HUES48 (cell line): ENCODE data around the gene ATP2B1.
"Not testable (repeated sequence)": the region's sequence is repeated elsewhere in the genome, so short reads cannot be mapped to it uniquely, and the experiment has no call there.

Source experiments
- H3K27ac ChIP-seq: one replicate; pipeline ENCODE4 v1.7.0; 2013; ENCODE audit warnings: low read depth, low read length, inconsistent platforms
- H3K27me3 ChIP-seq: 2 replicates; pipeline ENCODE4 v1.6.1; 2013; ENCODE audit warnings: mild to moderate bottlenecking, low read length; ENCODE audit not compliant: control insufficient read depth, insufficient read depth
- H3K36me3 ChIP-seq: 2 replicates; pipeline ENCODE4 v1.6.1; 2013; ENCODE audit warnings: low read length; ENCODE audit not compliant: control insufficient read depth, insufficient read depth
- H3K4me1 ChIP-seq: 2 replicates; pipeline ENCODE4 v1.6.1; 2013; ENCODE audit warnings: mild to moderate bottlenecking, low read length; ENCODE audit not compliant: control insufficient read depth, insufficient read depth
- H3K4me3 ChIP-seq: 2 replicates; pipeline ENCODE4 v1.5.1; 2013; ENCODE audit warnings: mild to moderate bottlenecking, low read depth, low read length
- H3K9ac ChIP-seq: 2 replicates; pipeline ENCODE4 v1.6.1; 2013; ENCODE audit warnings: mild to moderate bottlenecking, low read depth, low read length, moderate library complexity
- H3K9me3 ChIP-seq: 2 replicates; pipeline ENCODE4 v1.6.1; 2013; ENCODE audit warnings: low read length; ENCODE audit not compliant: control insufficient read depth, insufficient read depth

The ATP2B1 gene

DNA sequence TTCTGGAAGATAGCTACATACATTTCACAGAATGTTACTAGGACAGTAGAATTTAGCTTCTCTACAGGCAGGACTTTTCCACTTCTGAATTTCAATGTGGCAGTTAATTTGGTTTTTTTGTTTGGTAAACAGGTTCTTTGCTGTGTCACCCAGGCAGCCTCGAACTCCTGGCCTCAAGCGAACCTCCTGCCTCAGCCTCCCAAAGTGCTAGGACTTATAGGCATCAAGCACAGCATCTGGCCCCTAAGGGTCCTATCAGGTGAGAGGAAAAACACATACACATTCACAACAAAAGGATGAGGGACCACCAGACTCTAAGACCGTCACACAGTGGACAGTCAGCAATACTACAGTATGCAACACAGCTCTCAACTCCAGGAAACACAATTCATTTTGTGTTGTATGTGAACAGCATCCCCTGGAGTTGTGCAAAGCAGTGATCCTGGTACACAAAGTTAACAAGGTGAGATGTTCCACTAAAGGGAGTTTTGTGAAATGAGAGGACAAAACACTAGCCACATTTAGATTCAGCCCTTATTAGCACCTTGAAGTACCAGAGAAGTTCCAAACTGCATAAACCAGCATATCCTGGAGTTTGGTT lies 6.9 kb downstream of the ATP2B1 start:
- no peaks in the 10 kb centered on the region for H3K36me3 ChIP-seq
- no peak overlapping the region for H3K27ac ChIP-seq
- H3K27me3 ChIP-seq: peaks cover 18% of the 10 kb centered on the region
- no peaks in the 10 kb centered on the region for H3K9me3 ChIP-seq
- H3K9ac ChIP-seq: no peak overlapping the region
- peaks cover 3% of the 10 kb centered on the region for H3K4me1 ChIP-seq
- H3K4me3 ChIP-seq: no peak overlapping the region

DNA sequence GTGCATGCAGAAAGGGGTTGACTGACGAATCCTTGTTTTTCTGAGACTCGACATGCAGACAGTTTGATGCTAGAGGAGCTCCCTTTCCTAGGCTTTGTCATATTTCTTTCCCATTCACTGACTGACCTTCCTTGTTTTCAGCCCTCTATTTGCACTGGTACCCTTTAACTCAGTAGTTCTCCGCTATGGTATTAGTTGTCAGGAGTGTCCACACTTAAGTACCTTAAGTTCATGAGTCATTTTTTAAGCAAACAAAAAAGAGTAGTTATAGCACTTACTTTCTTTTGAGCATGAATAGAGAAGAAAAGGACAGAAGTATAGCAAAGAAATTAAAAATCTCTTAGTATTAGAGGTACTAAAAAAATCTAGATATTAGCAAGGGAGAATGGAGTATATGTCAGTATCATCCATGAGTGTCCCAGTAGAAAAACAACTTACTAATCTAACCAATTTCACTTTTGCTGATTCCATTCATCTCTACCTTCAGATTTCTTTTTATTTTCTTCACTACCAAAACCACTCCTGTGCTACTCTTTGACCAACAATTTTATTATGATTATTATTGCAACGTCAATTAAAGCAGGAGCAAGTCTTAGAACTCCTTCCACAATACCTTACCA lies 8.3 kb downstream of the ATP2B1 start:
- H3K9me3 ChIP-seq: no peaks in the 10 kb centered on the region
- H3K4me3 ChIP-seq: no peak overlapping the region
- no peak overlapping the region for H3K27ac ChIP-seq
- H3K27me3 ChIP-seq: peaks cover 4% of the 10 kb centered on the region
- no peaks in the 10 kb centered on the region for H3K36me3 ChIP-seq
- no peak overlapping the region for H3K9ac ChIP-seq
- no peaks in the 10 kb centered on the region for H3K4me1 ChIP-seq

GRCh38 chr12:89698607-89699006 lies 10.0 kb downstream of the ATP2B1 start:
- Histone ChIP-seq H3K27ac (no peak overlapping the region), H3K9me3 (no peaks in the 10 kb centered on the region), H3K9ac (no peak overlapping the region), H3K4me3 (no peak overlapping the region), H3K36me3 (no peaks in the 10 kb centered on the region), H3K4me1 (peaks cover 3% of the 10 kb centered on the region; the same call in 1 of the 2 replicates), H3K27me3 (no peaks in the 10 kb centered on the region)

DNA sequence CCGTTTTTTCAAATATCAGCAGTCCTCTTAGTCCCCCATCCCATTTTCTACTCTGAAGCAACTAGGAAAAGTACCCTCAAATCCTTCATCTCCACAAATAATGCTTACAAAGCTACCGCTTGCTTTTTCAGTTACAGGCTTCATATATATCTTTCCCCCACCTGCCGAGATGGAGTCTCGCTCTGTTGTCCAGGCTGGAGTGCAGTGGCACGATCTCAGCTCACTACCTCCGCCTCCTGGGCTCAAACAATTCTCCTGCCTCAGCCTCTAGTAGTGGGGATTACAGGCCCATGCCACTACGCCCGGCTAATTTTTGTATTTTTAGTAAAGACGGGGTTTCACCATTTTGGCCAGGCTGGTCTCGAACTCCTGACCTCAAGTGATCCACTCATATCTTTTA lies 10.9 kb downstream of the ATP2B1 start:
- not testable (repeated sequence) for H3K9me3 ChIP-seq, H3K36me3 ChIP-seq, H3K4me3 ChIP-seq, H3K27ac ChIP-seq, H3K4me1 ChIP-seq, H3K9ac ChIP-seq, H3K27me3 ChIP-seq

- H3K9ac ChIP-seq: no peak overlapping the region
- no peaks in the 10 kb centered on the region for H3K9me3 ChIP-seq
- no peaks in the 10 kb centered on the region for H3K27me3 ChIP-seq
- no peaks in the 10 kb centered on the region for H3K36me3 ChIP-seq
- H3K4me3 ChIP-seq: no peak overlapping the region
- peaks cover 3% of the 10 kb centered on the region; the same call in 1 of the 2 replicates for H3K4me1 ChIP-seq
- no peak overlapping the region for H3K27ac ChIP-seq
Observed at GRCh38 chr12:89697296-89697695, 11.3 kb downstream of the ATP2B1 start.

DNA sequence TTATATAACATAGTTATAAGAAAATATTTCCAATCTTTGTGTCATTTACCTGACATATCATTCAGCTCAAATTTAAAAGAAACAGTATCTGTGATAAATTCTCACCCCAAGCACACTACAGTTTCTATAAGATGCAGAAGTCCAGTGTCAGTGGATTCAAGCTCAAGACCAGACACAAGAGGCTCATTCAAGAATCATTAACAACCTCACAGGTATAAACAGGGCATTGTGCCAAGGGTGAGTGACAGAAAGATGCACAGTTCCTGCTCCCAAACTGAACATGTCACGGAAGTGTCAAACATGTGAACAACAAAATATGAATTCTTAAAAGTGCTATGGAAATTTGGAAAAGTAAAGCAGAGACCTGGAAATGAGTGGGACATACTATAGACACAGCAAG lies 12.8 kb downstream of the ATP2B1 start:
- Histone ChIP-seq H3K27me3 (no peaks in the 10 kb centered on the region), H3K4me3 (no peak overlapping the region), H3K9ac (no peak overlapping the region), H3K9me3 (no peaks in the 10 kb centered on the region), H3K4me1 (peaks cover 3% of the 10 kb centered on the region; the same call in 1 of the 2 replicates), H3K27ac (no peak overlapping the region), H3K36me3 (no peaks in the 10 kb centered on the region)

DNA sequence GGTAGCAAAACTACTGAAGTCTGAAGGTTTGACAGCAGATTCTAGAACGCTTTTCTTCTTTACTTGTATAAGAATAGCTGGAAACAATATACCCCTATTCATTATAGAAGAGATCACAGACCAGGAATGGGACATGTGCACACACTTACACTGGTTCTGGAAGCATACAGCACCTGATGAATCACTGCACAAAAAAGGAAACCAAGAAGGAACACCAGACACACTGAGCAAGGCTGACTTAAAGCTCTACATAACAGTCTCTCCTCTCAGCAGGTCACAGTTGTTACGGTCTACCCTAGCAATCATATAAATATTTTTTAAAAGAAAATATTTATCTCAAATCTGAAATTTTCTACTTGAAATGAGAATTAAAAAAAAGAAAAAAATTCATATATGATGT lies 13.5 kb downstream of the ATP2B1 start:
- H3K9ac ChIP-seq: no peak overlapping the region
- no peaks in the 10 kb centered on the region for H3K36me3 ChIP-seq
- no peak overlapping the region for H3K4me3 ChIP-seq
- peaks cover 3% of the 10 kb centered on the region; the same call in 1 of the 2 replicates for H3K4me1 ChIP-seq
- H3K27me3 ChIP-seq: no peaks in the 10 kb centered on the region
- no peak overlapping the region for H3K27ac ChIP-seq
- H3K9me3 ChIP-seq: no peaks in the 10 kb centered on the region

DNA sequence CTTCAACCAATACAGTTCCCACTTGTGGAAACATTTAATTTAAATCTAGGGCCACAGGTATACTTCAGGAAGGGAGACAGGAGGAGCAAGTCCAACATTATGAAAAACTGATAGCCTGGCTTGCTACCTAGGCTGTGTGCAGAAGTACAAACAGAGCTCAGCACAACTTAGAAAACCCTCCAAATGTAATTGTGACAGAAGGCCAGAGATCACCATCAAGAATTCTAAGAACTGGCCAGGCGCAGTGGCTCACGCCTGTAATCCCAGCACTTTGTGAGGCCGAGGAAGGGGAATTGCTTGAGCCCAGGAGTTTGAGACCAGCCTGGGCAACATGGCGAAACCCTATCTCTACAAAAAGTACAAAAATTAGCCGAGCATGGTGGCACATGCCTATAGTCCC lies 14.1 kb downstream of the ATP2B1 start:
- Histone ChIP-seq H3K36me3 (no peaks in the 10 kb centered on the region), H3K9ac (no peak overlapping the region), H3K27ac (no peak overlapping the region), H3K9me3 (no peaks in the 10 kb centered on the region), H3K4me1 (peaks cover 3% of the 10 kb centered on the region; the same call in 1 of the 2 replicates), H3K27me3 (no peaks in the 10 kb centered on the region), H3K4me3 (no peak overlapping the region)

DNA sequence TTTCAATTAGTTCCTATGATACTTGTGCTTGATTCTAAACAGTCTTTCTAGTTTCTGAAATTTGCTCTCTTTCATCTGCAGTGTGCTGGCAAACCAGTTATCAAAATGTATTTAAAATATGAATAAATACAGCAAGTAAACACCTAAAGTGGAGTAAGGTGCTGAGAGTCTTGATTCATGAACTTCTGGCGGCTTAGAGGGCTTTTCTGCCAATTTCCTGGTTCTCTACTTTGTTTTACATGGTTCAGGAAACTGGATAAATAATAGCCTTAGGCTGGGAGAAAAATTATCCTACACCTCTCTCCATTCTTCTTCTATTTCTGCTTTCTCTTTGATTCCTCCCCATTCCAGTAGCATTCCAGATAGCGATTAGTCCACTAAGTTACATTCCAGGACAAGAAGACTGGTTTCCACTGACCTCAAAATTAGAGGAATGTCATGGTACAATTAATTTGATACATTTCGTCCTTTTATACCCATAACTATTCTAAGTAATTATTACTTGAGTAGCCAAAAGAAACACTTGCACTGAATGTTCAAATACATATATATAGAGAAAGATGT lies 14.9 kb downstream of the ATP2B1 start:
- Histone ChIP-seq H3K27ac (no peak overlapping the region), H3K4me3 (no peak overlapping the region), H3K9me3 (no peaks in the 10 kb centered on the region), H3K4me1 (peaks cover 3% of the 10 kb centered on the region; the same call in 1 of the 2 replicates), H3K9ac (no peak overlapping the region), H3K27me3 (no peaks in the 10 kb centered on the region), H3K36me3 (no peaks in the 10 kb centered on the region)

GRCh38 chr12:89692439-89692838 lies 16.2 kb downstream of the ATP2B1 start:
- Histone ChIP-seq H3K9ac (no peak overlapping the region), H3K9me3 (no peaks in the 10 kb centered on the region), H3K4me1 (peaks cover 3% of the 10 kb centered on the region; the same call in 1 of the 2 replicates), H3K27me3 (no peaks in the 10 kb centered on the region), H3K27ac (no peak overlapping the region), H3K36me3 (no peaks in the 10 kb centered on the region), H3K4me3 (no peak overlapping the region)

GRCh38 chr12:89691659-89692058 lies 17.0 kb downstream of the ATP2B1 start:
- Histone ChIP-seq H3K27me3 (no peaks in the 10 kb centered on the region), H3K27ac (no peak overlapping the region), H3K4me3 (no peak overlapping the region), H3K9ac (no peak overlapping the region), H3K4me1 (peaks cover 3% of the 10 kb centered on the region; the same call in 1 of the 2 replicates), H3K9me3 (no peaks in the 10 kb centered on the region), H3K36me3 (no peaks in the 10 kb centered on the region)
